ENCODE measurements around the gene C12orf57. TPM values are rescaled to one million over a fixed set of nuclear protein-coding genes. Genes with fewer than 3 reads are reported as not detected.

The C12orf57 gene
- polyA plus RNA-seq, 3 donors = 131 to 205 (median 154) TPM

- DNase-seq (ENCODE audit: extremely low read depth in 1 of 11, low read depth in 9 of 11, low spot score in 4 of 11) = no peak
Measured at GRCh38 chr12:6970096-6970527, 26.3 kb downstream of the C12orf57 start.

GRCh38 chr12:6974180-6974579 is 30.4 kb downstream of the C12orf57 start:
- DNase-seq (ENCODE audit: extremely low read depth in 1 of 11, low read depth in 9 of 11, low spot score in 4 of 11) = no peak

GRCh38 chr12:6975297-6976032 is 31.6 kb downstream of the C12orf57 start:
- DNase-seq (ENCODE audit: extremely low read depth in 1 of 11, low read depth in 9 of 11, low spot score in 4 of 11) = no peak

GRCh38 chr12:6977653-6978052 is 33.8 kb downstream of the C12orf57 start:
- no peak for DNase-seq (ENCODE audit: extremely low read depth in 1 of 11, low read depth in 9 of 11, low spot score in 4 of 11)

GRCh38 chr12:6978188-6978587 is 34.4 kb downstream of the C12orf57 start:
- no peak for DNase-seq (ENCODE audit: extremely low read depth in 1 of 11, low read depth in 9 of 11, low spot score in 4 of 11)

GRCh38 chr12:6978611-6979011 is 34.8 kb downstream of the C12orf57 start:
- DNase-seq (ENCODE audit: extremely low read depth in 1 of 11, low read depth in 9 of 11, low spot score in 4 of 11) = no peak

GRCh38 chr12:6979021-6979420 is 35.2 kb downstream of the C12orf57 start:
- no peak for DNase-seq (ENCODE audit: extremely low read depth in 1 of 11, low read depth in 9 of 11, low spot score in 4 of 11)

- DNase-seq (ENCODE audit: extremely low read depth in 1 of 11, low read depth in 9 of 11, low spot score in 4 of 11) = no peak
Measured at GRCh38 chr12:6979453-6979852, 35.6 kb downstream of the C12orf57 start.

GRCh38 chr12:6980075-6980474 is 36.3 kb downstream of the C12orf57 start:
- DNase-seq (ENCODE audit: extremely low read depth in 1 of 11, low read depth in 9 of 11, low spot score in 4 of 11) = no peak

GRCh38 chr12:6980740-6981139 is 36.9 kb downstream of the C12orf57 start:
- DNase-seq (ENCODE audit: extremely low read depth in 1 of 11, low read depth in 9 of 11, low spot score in 4 of 11) = no peak

GRCh38 chr12:6981152-6982052 is 37.6 kb downstream of the C12orf57 start:
- no peak for DNase-seq (ENCODE audit: extremely low read depth in 1 of 11, low read depth in 9 of 11, low spot score in 4 of 11)

- no peak for DNase-seq (ENCODE audit: extremely low read depth in 1 of 11, low read depth in 9 of 11, low spot score in 4 of 11)
Measured at GRCh38 chr12:6982532-6982931, 38.7 kb downstream of the C12orf57 start.

GRCh38 chr12:6987956-6988553 is 44.2 kb downstream of the C12orf57 start:
- DNase-seq (ENCODE audit: extremely low read depth in 1 of 11, low read depth in 9 of 11, low spot score in 4 of 11) = no peak

Other genes with a start within 250 kb of the C12orf57 start
- gene PIANP, start 243.2 kb upstream of the C12orf57 start, polyA plus RNA-seq (ENCODE audit: insufficient read length in 3 of 3) = 10 to 100 TPM; 11.7 to 14.0 (median 13.0) TPM
- 10 to 100 TPM; 61.5 to 70.2 (median 65.1) TPM for gene COPS7A, start 220.0 kb upstream of the C12orf57 start, polyA plus RNA-seq (ENCODE audit: insufficient read length in 3 of 3)
- 100 to 1,000 TPM; 194 to 227 (median 210) TPM for gene MLF2, start 190.9 kb upstream of the C12orf57 start, polyA plus RNA-seq (ENCODE audit: insufficient read length in 3 of 3)
- gene PTMS, start 177.7 kb upstream of the C12orf57 start, polyA plus RNA-seq (ENCODE audit: insufficient read length in 3 of 3) = 100 to 1,000 TPM; 513 to 676 (median 531) TPM
- gene LAG3, start 171.5 kb upstream of the C12orf57 start, polyA plus RNA-seq (ENCODE audit: insufficient read length in 3 of 3) = 1 to 10 TPM; 1.9 to 2.1 (median 2.1) TPM
- 10 to 100 TPM; 28.0 to 31.1 (median 29.9) TPM for gene CD4, start 154.5 kb upstream of the C12orf57 start, polyA plus RNA-seq (ENCODE audit: insufficient read length in 3 of 3)
- gene GPR162, start 122.2 kb upstream of the C12orf57 start, polyA plus RNA-seq (ENCODE audit: insufficient read length in 3 of 3) = 10 to 100 TPM; 25.4 to 37.4 (median 28.2) TPM
- gene P3H3, start 115.6 kb upstream of the C12orf57 start, polyA plus RNA-seq (ENCODE audit: insufficient read length in 3 of 3) = 10 to 100 TPM; 24.4 to 41.2 (median 35.2) TPM
- 1 to 10 TPM; 5.9 to 9.2 (median 8.4) TPM for gene GNB3, start 103.1 kb upstream of the C12orf57 start, polyA plus RNA-seq (ENCODE audit: insufficient read length in 3 of 3)
- 10 to 100 TPM; 25.4 to 31.4 (median 28.5) TPM for gene CDCA3, start 92.7 kb upstream of the C12orf57 start, polyA plus RNA-seq (ENCODE audit: insufficient read length in 3 of 3)
- gene USP5, start 91.9 kb upstream of the C12orf57 start, polyA plus RNA-seq (ENCODE audit: insufficient read length in 3 of 3) = 10 to 100 TPM; 55.0 to 70.2 (median 58.4) TPM
- 100 to 1,000 TPM; 560 to 645 (median 574) TPM for gene TPI1, start 76.5 kb upstream of the C12orf57 start, polyA plus RNA-seq (ENCODE audit: insufficient read length in 3 of 3)
- 10 to 100 TPM in 1 of 3 donors, 1 to 10 TPM in 2; 7.5 to 15.1 (median 9.3) TPM for gene SPSB2, start 70.7 kb upstream of the C12orf57 start, polyA plus RNA-seq (ENCODE audit: insufficient read length in 3 of 3)
- 10 to 100 TPM; 18.4 to 21.8 (median 21.7) TPM for gene LRRC23, start 39.2 kb upstream of the C12orf57 start, polyA plus RNA-seq (ENCODE audit: insufficient read length in 3 of 3)
- gene ENO2, start 29.4 kb upstream of the C12orf57 start, polyA plus RNA-seq (ENCODE audit: insufficient read length in 3 of 3) = 10 to 100 TPM; 12.7 to 25.7 (median 13.5) TPM
- gene ATN1, start 16.1 kb upstream of the C12orf57 start, polyA plus RNA-seq (ENCODE audit: insufficient read length in 3 of 3) = 100 to 1,000 TPM in 2 of 3 donors, 10 to 100 TPM in 1; 91.9 to 142 (median 139) TPM
- not detected for gene RNU7-1, start 206 bp upstream of the C12orf57 start, polyA plus RNA-seq (ENCODE audit: insufficient read length in 3 of 3)
- gene PTPN6, start 7.3 kb downstream of the C12orf57 start, polyA plus RNA-seq (ENCODE audit: insufficient read length in 3 of 3) = 10 to 100 TPM; 18.7 to 27.0 (median 22.3) TPM
- 100 to 1,000 TPM; 256 to 296 (median 267) TPM for gene PHB2, start 26.6 kb downstream of the C12orf57 start, polyA plus RNA-seq (ENCODE audit: insufficient read length in 3 of 3)
- 10 to 100 TPM; 43.4 to 53.0 (median 50.7) TPM for gene EMG1, start 26.9 kb downstream of the C12orf57 start, polyA plus RNA-seq (ENCODE audit: insufficient read length in 3 of 3)
- gene LPCAT3, start 74.5 kb downstream of the C12orf57 start, polyA plus RNA-seq (ENCODE audit: insufficient read length in 3 of 3) = 10 to 100 TPM; 59.1 to 62.3 (median 61.5) TPM
- gene C1S, start 116.7 kb downstream of the C12orf57 start, polyA plus RNA-seq (ENCODE audit: insufficient read length in 3 of 3) = 10 to 100 TPM; 48.0 to 66.1 (median 48.1) TPM
- 10 to 100 TPM; 40.9 to 56.1 (median 43.6) TPM for gene C1R, start 148.4 kb downstream of the C12orf57 start, polyA plus RNA-seq (ENCODE audit: insufficient read length in 3 of 3)
- gene C1RL, start 165.2 kb downstream of the C12orf57 start, polyA plus RNA-seq (ENCODE audit: insufficient read length in 3 of 3) = 10 to 100 TPM; 34.0 to 47.8 (median 35.1) TPM
- 10 to 100 TPM; 41.9 to 72.7 (median 55.5) TPM for gene RBP5, start 184.9 kb downstream of the C12orf57 start, polyA plus RNA-seq (ENCODE audit: insufficient read length in 3 of 3)
- gene CLSTN3, start 186.3 kb downstream of the C12orf57 start, polyA plus RNA-seq (ENCODE audit: insufficient read length in 3 of 3) = 100 to 1,000 TPM in 2 of 3 donors, 10 to 100 TPM in 1; 93.0 to 112 (median 106) TPM
- 10 to 100 TPM; 44.5 to 54.5 (median 50.9) TPM for gene PEX5, start 245.7 kb downstream of the C12orf57 start, polyA plus RNA-seq (ENCODE audit: insufficient read length in 3 of 3)

Data from renal cortex interstitium (tissue), 11 donors.